Astrocyte (in vitro differentiated cells and primary cell): Measurements from ENCODE around the gene AK8. TPM values are rescaled to one million over a fixed set of nuclear protein-coding genes. Genes with fewer than 3 reads are reported as not detected.

ENCODE experiments used
- DNase-seq: peaks from one replicate; pipeline ENCODE4 v3.0.0-alpha.2; 2010; ENCODE audit warnings: low read depth
- FAIRE-seq: peaks from 2 replicates; lab custom pipeline; 2011; peaks lifted over from hg19 to GRCh38; lab: Jason Lieb, UNC
- H2AFZ ChIP-seq: 2 replicates; pipeline ENCODE4 v1.6.0; 2012; ENCODE audit warnings: low read depth, low read length, inconsistent platforms
- H3K27ac ChIP-seq: 2 replicates; pipeline ENCODE4 v1.5.1; 2011; ENCODE audit warnings: low read depth, low read length, inconsistent platforms
- H3K27me3 ChIP-seq: 2 replicates; pipeline ENCODE4 v1.6.0; 2011; ENCODE audit warnings: low read length, inconsistent platforms; ENCODE audit not compliant: insufficient read depth
- H3K36me3 ChIP-seq: 2 replicates; pipeline ENCODE4 v1.5.1; 2011; ENCODE audit warnings: low read length, inconsistent platforms; ENCODE audit not compliant: insufficient read depth
- H3K4me1 ChIP-seq: 2 replicates; pipeline ENCODE4 v1.5.1; 2011; ENCODE audit warnings: low read length, inconsistent platforms; ENCODE audit not compliant: insufficient read depth
- H3K4me2 ChIP-seq: 2 replicates; pipeline ENCODE4 v1.6.0; 2012; ENCODE audit warnings: low read length, inconsistent platforms
- H3K4me3 ChIP-seq: 2 replicates; pipeline ENCODE4 v1.5.1; 2011; ENCODE audit warnings: low read depth, mild to moderate bottlenecking, low read length, inconsistent platforms; ENCODE audit not compliant: insufficient read depth
- H3K79me2 ChIP-seq: 2 replicates; pipeline ENCODE4 v1.6.0; 2012; ENCODE audit warnings: mild to moderate bottlenecking, low read length, inconsistent platforms; ENCODE audit not compliant: insufficient read depth
- H3K9ac ChIP-seq: 2 replicates; pipeline ENCODE4 v1.6.0; 2012; ENCODE audit warnings: mild to moderate bottlenecking, low read length, inconsistent platforms
- H3K9me3 ChIP-seq: 2 replicates; pipeline ENCODE4 v1.5.1; 2012; ENCODE audit warnings: low read depth, mild to moderate bottlenecking, low read length, inconsistent platforms; ENCODE audit not compliant: insufficient read depth
- H4K20me1 ChIP-seq: 2 replicates; pipeline ENCODE4 v1.6.0; 2012; ENCODE audit warnings: low read length, inconsistent platforms; ENCODE audit not compliant: insufficient read depth
- H3K27ac Mint-ChIP-seq: one replicate; pipeline ENCODE4 v1.8.0; 2021; ENCODE audit warnings: mild to moderate bottlenecking, mixed read lengths; ENCODE audit not compliant: unreplicated experiment
- H3K27me3 Mint-ChIP-seq: one replicate; pipeline ENCODE4 v1.8.0; 2021; ENCODE audit warnings: low read depth, mixed read lengths; ENCODE audit not compliant: unreplicated experiment
- H3K36me3 Mint-ChIP-seq: one replicate; pipeline ENCODE4 v1.8.0; 2021; ENCODE audit warnings: low read depth, mixed read lengths; ENCODE audit not compliant: unreplicated experiment
- H3K4me1 Mint-ChIP-seq: one replicate; pipeline ENCODE4 v1.8.0; 2021; ENCODE audit warnings: low read depth, mixed read lengths; ENCODE audit not compliant: unreplicated experiment
- H3K4me3 Mint-ChIP-seq: one replicate; pipeline ENCODE4 v1.8.0; 2021; ENCODE audit warnings: mild to moderate bottlenecking, moderate library complexity, mixed read lengths; ENCODE audit not compliant: unreplicated experiment
- H3K9me3 Mint-ChIP-seq: one replicate; pipeline ENCODE4 v1.8.0; 2021; ENCODE audit warnings: mild to moderate bottlenecking, mixed read lengths; ENCODE audit not compliant: unreplicated experiment
- EZH2 ChIP-seq: IDR thresholded peaks from 2 replicates; pipeline ENCODE4 v1.6.1; 2012; ENCODE audit warnings: mild to moderate bottlenecking, low read length, inconsistent platforms; ENCODE audit not compliant: insufficient read depth
- total RNA-seq: library from RNA; stranded (reverse); gene quantifications from 2 replicates; pipeline ENCODE4 v1.2.1, GENCODE V29; 2021
- TF ChIP-seq, protein P1 (sequence below): IDR thresholded peaks from 2 replicates; pipeline ENCODE4 v1.5.1; 2011; ENCODE audit warnings: low read depth, mild to moderate bottlenecking, inconsistent platforms, low read length, moderate library complexity; ENCODE audit not compliant: insufficient read depth

Gene AK8
- total RNA-seq, 1 donor from 2014 or later: 0.27 TPM

GRCh38 chr9:132878695-132879456 lies 792 bp upstream of the AK8 start, which contains the start of gene SPACA9:
Gene SPACA9, plus strand, starts transcription at chr9:132878898. Its CDS starts 5,050 bp downstream, at chr9:132883948.
- Histone ChIP-seq H3K27ac (peak within 1 kb of the TSS; percentile 62), H3K4me3 (peak within 1 kb of the TSS; percentile 80), H3K27me3 (no peaks in the 10 kb centered on the region), H3K4me2 (peak within 1 kb of the TSS; percentile 92), H3K9me3 (no peaks in the 10 kb centered on the region), H3K79me2 (no peaks in the 10 kb centered on the region), H2AFZ (peak within 1 kb of the TSS; percentile 100), H3K36me3 (no peaks in the 10 kb centered on the region), H3K4me1 (no peaks in the 10 kb centered on the region), H4K20me1 (no peaks in the 10 kb centered on the region), H3K9ac (peak within 1 kb of the TSS; percentile 95)
- Mint-ChIP-seq H3K9me3 (no peaks in the 10 kb centered on the region), H3K4me3 (peak within 1 kb of the TSS; percentile 84), H3K27me3 (peaks cover 20% of the 10 kb centered on the region), H3K36me3 (no peaks in the 10 kb centered on the region), H3K4me1 (peaks cover 3% of the 10 kb centered on the region), H3K27ac (peak within 1 kb of the TSS; percentile 26)
- no peak for FAIRE-seq
- no peak for TF ChIP-seq EZH2
- TF ChIP-seq, protein P1, sequence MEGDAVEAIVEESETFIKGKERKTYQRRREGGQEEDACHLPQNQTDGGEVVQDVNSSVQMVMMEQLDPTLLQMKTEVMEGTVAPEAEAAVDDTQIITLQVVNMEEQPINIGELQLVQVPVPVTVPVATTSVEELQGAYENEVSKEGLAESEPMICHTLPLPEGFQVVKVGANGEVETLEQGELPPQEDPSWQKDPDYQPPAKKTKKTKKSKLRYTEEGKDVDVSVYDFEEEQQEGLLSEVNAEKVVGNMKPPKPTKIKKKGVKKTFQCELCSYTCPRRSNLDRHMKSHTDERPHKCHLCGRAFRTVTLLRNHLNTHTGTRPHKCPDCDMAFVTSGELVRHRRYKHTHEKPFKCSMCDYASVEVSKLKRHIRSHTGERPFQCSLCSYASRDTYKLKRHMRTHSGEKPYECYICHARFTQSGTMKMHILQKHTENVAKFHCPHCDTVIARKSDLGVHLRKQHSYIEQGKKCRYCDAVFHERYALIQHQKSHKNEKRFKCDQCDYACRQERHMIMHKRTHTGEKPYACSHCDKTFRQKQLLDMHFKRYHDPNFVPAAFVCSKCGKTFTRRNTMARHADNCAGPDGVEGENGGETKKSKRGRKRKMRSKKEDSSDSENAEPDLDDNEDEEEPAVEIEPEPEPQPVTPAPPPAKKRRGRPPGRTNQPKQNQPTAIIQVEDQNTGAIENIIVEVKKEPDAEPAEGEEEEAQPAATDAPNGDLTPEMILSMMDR: no peak
- peak; percentile 17 for DNase-seq

GRCh38 chr9:132877458-132877823 lies 643 bp downstream of the AK8 start:
- Histone ChIP-seq H3K4me3 (peak overlapping the region; percentile 80), H3K9me3 (no peaks in the 10 kb centered on the region), H3K36me3 (no peaks in the 10 kb centered on the region), H3K79me2 (no peaks in the 10 kb centered on the region), H3K4me2 (peak overlapping the region; percentile 92), H3K27me3 (no peaks in the 10 kb centered on the region), H3K27ac (no peak overlapping the region), H4K20me1 (no peaks in the 10 kb centered on the region), H2AFZ (peak overlapping the region; percentile 100), H3K4me1 (no peaks in the 10 kb centered on the region), H3K9ac (peak overlapping the region; percentile 95)
- no peaks in the 10 kb centered on the region for H3K36me3 Mint-ChIP-seq
- H3K27me3 Mint-ChIP-seq: peaks cover 21% of the 10 kb centered on the region
- DNase-seq (no peak), FAIRE-seq (no peak)
- no peak overlapping the region for H3K27ac Mint-ChIP-seq
- no peaks in the 10 kb centered on the region for H3K4me1 Mint-ChIP-seq
- H3K4me3 Mint-ChIP-seq: peak overlapping the region; percentile 79
- TF ChIP-seq EZH2: no peak
- H3K9me3 Mint-ChIP-seq: peaks cover 2% of the 10 kb centered on the region

- no peaks in the 10 kb centered on the region for H3K79me2 ChIP-seq
- H3K9me3 ChIP-seq: no peaks in the 10 kb centered on the region
- DNase-seq (no peak), FAIRE-seq (no peak)
- no peaks in the 10 kb centered on the region for H3K4me1 ChIP-seq
- H2AFZ ChIP-seq: no peak overlapping the region
- no peaks in the 10 kb centered on the region for H3K36me3 Mint-ChIP-seq
- H3K4me3 ChIP-seq: no peak overlapping the region
- no peak overlapping the region for H3K27ac Mint-ChIP-seq
- no peak overlapping the region for H3K9ac ChIP-seq
- H3K4me3 Mint-ChIP-seq: peak overlapping the region; percentile 79
- no peak for TF ChIP-seq EZH2
- TF ChIP-seq, protein P1: no peak
- peaks cover 2% of the 10 kb centered on the region for H3K9me3 Mint-ChIP-seq
- H3K27me3 Mint-ChIP-seq: peaks cover 24% of the 10 kb centered on the region
- H3K27me3 ChIP-seq: no peaks in the 10 kb centered on the region
- H4K20me1 ChIP-seq: no peaks in the 10 kb centered on the region
- no peak overlapping the region for H3K4me2 ChIP-seq
- H3K4me1 Mint-ChIP-seq: no peaks in the 10 kb centered on the region
- no peaks in the 10 kb centered on the region for H3K36me3 ChIP-seq
- no peak overlapping the region for H3K27ac ChIP-seq
These were observed 1.2 kb downstream of the AK8 start for GRCh38 chr9:132876849-132877248.
